Neural progenitor cell (in vitro differentiated cells): ENCODE results near the gene UPF2.

Experiments
- CTCF ChIP-seq: fragments of 200-600 bp; sonication (generic); IDR thresholded peaks from 2 replicates; pipeline ENCODE4 v1.5.1; 2017; ENCODE audit warnings: antibody characterized with exemption, mild to moderate bottlenecking
- EZH2 ChIP-seq: fragments of 200-600 bp; sonication (generic); IDR thresholded peaks from 2 replicates; pipeline ENCODE4 v1.6.1; 2017; ENCODE audit warnings: antibody characterized with exemption, mild to moderate bottlenecking, moderate library complexity
- EZH2phosphoT487 ChIP-seq: fragments of 200-600 bp; sonication (generic); IDR thresholded peaks from 2 replicates; pipeline ENCODE4 v1.6.1; 2017; ENCODE audit warnings: antibody characterized with exemption

GRCh38 chr10:12055732-12056131, 13.1 kb upstream of the UPF2 start:
- TF ChIP-seq EZH2, result no peak
- no peak for TF ChIP-seq CTCF
- TF ChIP-seq EZH2phosphoT487, result no peak
